Lower lobe of right lung (tissue), 2 donors: ENCODE measurements around the gene C21orf91. TPM values are rescaled to one million over a fixed set of nuclear protein-coding genes. Genes with fewer than 3 reads are reported as not detected.

Source experiments
- ATAC-seq, 2 donors: fragments of 200-7000 bp; cut with Tn5 transposase; one replicate each; pipeline ENCODE4 v1.9.1; 2020 to 2022; ENCODE audit warnings: mild to moderate bottlenecking in 2 of 2, moderate library complexity in 2 of 2
- DNase-seq: peaks from one replicate; pipeline ENCODE4 v3.0.0-alpha.2; 2020
- H3K27ac ChIP-seq: fragments of 200-600 bp; one replicate; pipeline ENCODE4 v1.8.0; 2022
- H3K27me3 ChIP-seq: fragments of 200-600 bp; one replicate; pipeline ENCODE4 v1.8.0; 2022; ENCODE audit warnings: low read depth
- H3K36me3 ChIP-seq: fragments of 200-600 bp; one replicate; pipeline ENCODE4 v1.8.0; 2022; ENCODE audit warnings: mild to moderate bottlenecking
- H3K4me1 ChIP-seq: fragments of 200-600 bp; one replicate; pipeline ENCODE4 v1.8.0; 2022
- H3K4me3 ChIP-seq: fragments of 200-600 bp; one replicate; pipeline ENCODE4 v1.8.0; 2022; ENCODE audit warnings: mild to moderate bottlenecking
- H3K9me3 ChIP-seq: fragments of 200-600 bp; one replicate; pipeline ENCODE4 v1.8.0; 2022
- intact Hi-C: fragments of 100-400 bp; cut with DNase I; formaldehyde crosslinking; loops from one replicate; pipeline ENCODE4 v1.11.0; 2022
- total RNA-seq: library from RNA; stranded (reverse); fragmentation: NEBNext Ultra II Directional; extraction: Animal tissue kit (Norgen Biotek cat#: 25700); gene quantifications from one replicate; pipeline ENCODE4 v1.2.1, GENCODE V29; 2021
- TF ChIP-seq, protein P1 (sequence below): fragments of 200-600 bp; IDR thresholded peaks from one replicate; pipeline ENCODE4 v1.8.0; 2022; ENCODE audit warnings: antibody characterized with exemption, mild to moderate bottlenecking
- donor health status: DM: no; HTN: yes; CAD: no; lungs with severe emphysema.

Gene C21orf91
- total RNA-seq, 1 donor from 2014 or later = 24.8 TPM

DNA sequence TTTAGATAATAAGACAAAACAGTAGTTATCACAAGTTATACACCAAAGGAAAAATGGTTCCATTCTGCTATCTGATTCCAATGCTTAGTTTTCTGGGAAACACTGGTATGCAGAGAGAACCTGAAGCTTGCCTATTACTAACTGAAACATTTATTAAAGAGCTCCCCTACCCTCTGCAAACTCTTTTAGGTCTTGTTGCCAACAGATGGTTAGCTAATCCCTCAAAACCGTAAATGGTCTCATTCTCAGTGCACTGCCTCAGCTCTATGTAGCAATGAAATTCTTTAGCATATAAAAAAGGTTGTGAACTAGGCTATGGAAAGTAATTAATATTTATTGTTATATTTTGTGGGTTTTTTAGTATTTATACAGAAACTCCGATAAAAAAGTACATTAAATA is 20.4 kb downstream of the C21orf91 start:
- ATAC-seq (no peak), DNase-seq (no peak)
- no peaks in the 10 kb centered on the region for H3K36me3 ChIP-seq
- H3K9me3 ChIP-seq = no peaks in the 10 kb centered on the region
- no peaks in the 10 kb centered on the region for H3K27me3 ChIP-seq
- no peak overlapping the region for H3K27ac ChIP-seq
- no peak overlapping the region for H3K4me3 ChIP-seq
- intact Hi-C loops = no loop called here
- H3K4me1 ChIP-seq = peaks cover 28% of the 10 kb centered on the region
- TF ChIP-seq, protein P1, sequence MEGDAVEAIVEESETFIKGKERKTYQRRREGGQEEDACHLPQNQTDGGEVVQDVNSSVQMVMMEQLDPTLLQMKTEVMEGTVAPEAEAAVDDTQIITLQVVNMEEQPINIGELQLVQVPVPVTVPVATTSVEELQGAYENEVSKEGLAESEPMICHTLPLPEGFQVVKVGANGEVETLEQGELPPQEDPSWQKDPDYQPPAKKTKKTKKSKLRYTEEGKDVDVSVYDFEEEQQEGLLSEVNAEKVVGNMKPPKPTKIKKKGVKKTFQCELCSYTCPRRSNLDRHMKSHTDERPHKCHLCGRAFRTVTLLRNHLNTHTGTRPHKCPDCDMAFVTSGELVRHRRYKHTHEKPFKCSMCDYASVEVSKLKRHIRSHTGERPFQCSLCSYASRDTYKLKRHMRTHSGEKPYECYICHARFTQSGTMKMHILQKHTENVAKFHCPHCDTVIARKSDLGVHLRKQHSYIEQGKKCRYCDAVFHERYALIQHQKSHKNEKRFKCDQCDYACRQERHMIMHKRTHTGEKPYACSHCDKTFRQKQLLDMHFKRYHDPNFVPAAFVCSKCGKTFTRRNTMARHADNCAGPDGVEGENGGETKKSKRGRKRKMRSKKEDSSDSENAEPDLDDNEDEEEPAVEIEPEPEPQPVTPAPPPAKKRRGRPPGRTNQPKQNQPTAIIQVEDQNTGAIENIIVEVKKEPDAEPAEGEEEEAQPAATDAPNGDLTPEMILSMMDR = no peak

DNA sequence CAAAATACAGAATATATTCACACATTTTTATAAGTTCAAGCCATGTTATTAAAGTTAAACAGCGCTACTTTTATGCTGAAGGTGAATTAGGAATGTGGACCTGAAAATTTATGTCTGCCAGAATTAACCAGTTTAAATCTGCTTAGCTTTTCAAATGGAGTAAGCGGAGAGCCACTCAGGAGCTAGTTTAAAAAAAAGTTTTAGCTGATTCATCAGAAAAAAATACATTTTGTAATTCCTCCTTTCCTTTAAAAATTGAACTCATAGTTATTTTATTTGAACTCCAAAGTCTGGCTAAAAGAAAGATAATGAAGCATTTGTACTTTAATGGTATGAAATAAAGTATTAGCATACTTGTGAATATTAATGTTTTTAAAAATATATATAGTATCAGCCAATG is 21.2 kb downstream of the C21orf91 start:
- DNase-seq (no peak), ATAC-seq (no peak)
- H3K4me3 ChIP-seq = no peak overlapping the region
- H3K27ac ChIP-seq = no peak overlapping the region
- H3K36me3 ChIP-seq = no peaks in the 10 kb centered on the region
- H3K27me3 ChIP-seq = no peaks in the 10 kb centered on the region
- TF ChIP-seq, protein P1 = no peak
- H3K4me1 ChIP-seq = peaks cover 36% of the 10 kb centered on the region
- no peaks in the 10 kb centered on the region for H3K9me3 ChIP-seq
- intact Hi-C loops = no loop called here

DNA sequence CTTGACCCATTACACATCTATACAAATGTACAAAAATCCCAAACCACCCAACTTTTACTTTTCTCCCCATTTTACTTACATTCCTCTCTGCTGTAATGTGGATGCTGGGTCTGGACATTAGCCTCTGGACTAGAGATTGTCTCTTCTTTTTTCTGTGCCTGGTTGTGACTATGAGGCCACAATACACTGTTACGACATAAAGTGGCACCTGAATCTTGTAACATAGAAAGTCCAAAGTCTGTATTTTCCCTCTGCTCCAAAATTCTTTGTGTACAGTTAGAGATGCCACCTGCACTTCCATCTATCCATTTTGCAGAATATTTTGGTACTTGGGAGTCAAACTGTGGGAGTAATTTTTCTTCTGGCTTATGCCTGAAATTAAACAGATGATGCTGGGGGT is 22.7 kb downstream of the C21orf91 start:
- intact Hi-C loops = no loop called here
- TF ChIP-seq, protein P1 = no peak

DNA sequence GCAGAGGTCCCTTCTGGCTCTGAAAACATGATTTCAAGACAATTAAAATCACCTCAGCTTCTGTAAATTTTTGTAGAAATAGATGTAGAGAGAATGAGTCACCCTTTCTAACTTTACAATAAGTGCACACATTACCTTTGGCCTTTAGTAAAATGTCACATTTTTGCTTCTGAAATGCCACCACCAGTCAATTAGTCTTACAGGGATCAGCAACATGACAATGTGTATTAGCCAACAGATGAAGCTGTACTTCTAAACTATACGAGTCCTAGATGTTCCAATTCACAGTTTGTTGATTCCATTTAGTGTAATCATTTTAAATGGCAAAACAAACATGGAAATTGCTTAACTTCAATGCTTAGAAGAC is 23.1 kb downstream of the C21orf91 start:
- Histone ChIP-seq H3K9me3 (no peaks in the 10 kb centered on the region), H3K36me3 (peaks cover 7% of the 10 kb centered on the region), H3K4me1 (peaks cover 38% of the 10 kb centered on the region), H3K4me3 (no peak overlapping the region), H3K27me3 (no peaks in the 10 kb centered on the region), H3K27ac (no peak overlapping the region)
- no peak for ATAC-seq
- intact Hi-C loops = no loop called here
- TF ChIP-seq, protein P1 = no peak
- DNase-seq = no peak

More for the DNA sequence above, 22.7 kb downstream of the C21orf91 start:
- no peak overlapping the region for H3K27ac ChIP-seq
- ATAC-seq (no peak), DNase-seq (no peak)
- H3K4me1 ChIP-seq = peaks cover 38% of the 10 kb centered on the region
- no peaks in the 10 kb centered on the region for H3K9me3 ChIP-seq
- H3K36me3 ChIP-seq = peaks cover 7% of the 10 kb centered on the region
- H3K4me3 ChIP-seq = no peak overlapping the region
- no peaks in the 10 kb centered on the region for H3K27me3 ChIP-seq

DNA sequence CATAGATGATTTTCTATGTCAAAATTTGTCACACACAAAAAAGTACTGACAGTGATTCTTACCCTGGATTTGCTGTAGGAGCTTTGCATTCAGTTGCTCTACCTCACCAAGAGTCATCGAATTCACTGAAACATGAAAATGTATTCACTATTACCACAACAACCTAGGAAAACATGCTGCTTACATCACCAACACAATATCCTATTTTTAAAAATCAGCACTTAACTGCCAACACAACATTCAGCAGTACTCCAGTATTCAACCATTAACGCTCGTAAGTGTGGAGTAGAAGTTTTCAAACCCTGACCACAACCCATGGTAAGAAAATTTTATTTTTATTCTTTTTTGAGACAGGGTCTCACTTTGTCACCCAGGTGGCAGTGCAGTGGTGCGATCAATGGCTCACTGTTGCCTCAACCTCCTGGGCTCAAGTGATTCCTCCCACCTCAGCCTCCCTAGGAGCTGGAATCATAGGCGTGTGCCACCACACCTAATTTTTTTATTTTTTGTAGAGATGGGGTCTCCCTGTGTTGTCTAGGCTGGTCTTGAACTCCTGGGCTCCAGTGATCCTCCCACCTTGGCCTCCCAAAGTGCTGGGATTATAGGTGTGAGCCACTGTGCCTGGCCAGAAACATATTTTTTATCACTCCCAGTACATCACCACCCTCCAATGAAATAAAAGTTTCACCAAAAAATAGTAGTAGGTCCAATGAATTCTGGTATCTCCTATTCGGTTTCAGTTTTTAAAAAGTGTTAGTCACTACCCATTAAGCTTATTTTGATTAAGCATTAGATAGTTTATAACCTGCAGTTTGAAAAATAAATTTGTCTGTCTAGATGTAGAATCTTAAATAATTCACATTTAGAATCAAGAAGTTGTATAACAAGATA is 23.8 kb downstream of the C21orf91 start:
- Histone ChIP-seq H3K27me3 (no peaks in the 10 kb centered on the region), H3K36me3 (peaks cover 7% of the 10 kb centered on the region), H3K27ac (peak overlapping the region; percentile 78), H3K9me3 (no peaks in the 10 kb centered on the region), H3K4me1 (peaks cover 38% of the 10 kb centered on the region), H3K4me3 (no peak overlapping the region)
- ATAC-seq = no peak
- TF ChIP-seq, protein P1 = no peak
- intact Hi-C loops = no loop called here
- no peak for DNase-seq
